A549 (cell line): ENCODE data around the gene UTF1. TPM values are rescaled to one million over a fixed set of nuclear protein-coding genes. Genes with fewer than 3 reads are reported as not detected.

ENCODE experiments used
- ATAC-seq, 2 experiments: fragments of 200-7000 bp in 1 of 2; fragments of >200 bp in 1 of 2; cut with Nextera tagmentation in 1 of 2; cut with Tn5 transposase in 1 of 2; 3 replicates each; pipeline versions ENCODE4 v1.8.0 to v1.9.1; 2018 to 2020; ENCODE audit warnings: mild to moderate bottlenecking in 1 of 2, moderate library complexity in 1 of 2
- CTCF ChIA-PET: fragments of 300-600 bp; sonication (Branson Sonifier 250); formaldehyde crosslinking; extraction: SDS; loops from one replicate; lab custom pipeline; 2021; ENCODE audit warnings: antibody characterized with exemption, inconsistent platforms; lab: Yijun Ruan, JAX
- POLR2A ChIA-PET: fragments of 350-600 bp; formaldehyde crosslinking; extraction: SDS; loops from one replicate; lab custom pipeline; 2021; ENCODE audit warnings: antibody characterized with exemption, inconsistent platforms; lab: Yijun Ruan, JAX
- DNase-seq, 2 experiments: peaks; one replicate each; pipeline versions ENCODE4 v3.0.0 to v3.0.0-alpha.2; 2011 to 2016; ENCODE audit warnings: low read depth in 1 of 2, low spot score in 1 of 2
- FAIRE-seq: peaks from 2 replicates; lab custom pipeline; 2011; peaks lifted over from hg19 to GRCh38; lab: Jason Lieb, UNC
- H3K27ac ChIP-seq, 2 experiments: fragments of >200 bp; sonication (Bioruptor Twin); formaldehyde crosslinking; 3 replicates each; pipeline ENCODE4 v1.5.1; 2016 to 2017
- H3K4me1 ChIP-seq: fragments of >200 bp; sonication (Bioruptor Twin); formaldehyde crosslinking; 3 replicates; pipeline ENCODE4 v1.6.1; 2016
- H3K4me2 ChIP-seq: fragments of >200 bp; sonication (Bioruptor Twin); formaldehyde crosslinking; 3 replicates; pipeline ENCODE4 v1.6.1; 2016
- H3K4me3 ChIP-seq: fragments of >200 bp; sonication (Bioruptor Twin); formaldehyde crosslinking; 3 replicates; pipeline ENCODE4 v1.5.1; 2016
- H3K9me3 ChIP-seq: fragments of >200 bp; sonication (Bioruptor Twin); formaldehyde crosslinking; 3 replicates; pipeline ENCODE4 v1.6.1; 2016
- BHLHE40 ChIP-seq: IDR thresholded peaks from 2 replicates; pipeline ENCODE4 v1.6.1; 2012; ENCODE audit warnings: low read depth, low read length, inconsistent platforms
- CBX2 ChIP-seq: fragments of 200-600 bp; sonication (generic); IDR thresholded peaks from 2 replicates; pipeline ENCODE4 v1.6.1; 2016; ENCODE audit warnings: low read depth, mild to moderate bottlenecking, borderline replicate concordance
- CTCF ChIP-seq: fragments of >200 bp; sonication (Bioruptor Twin); formaldehyde crosslinking; IDR thresholded peaks from 3 replicates; pipeline ENCODE4 v1.5.1; 2016
- E2F6 ChIP-seq: IDR thresholded peaks from 2 replicates; pipeline ENCODE4 v1.6.1; 2012; ENCODE audit warnings: low read depth, borderline replicate concordance
- EHF ChIP-seq: fragments of 250-450 bp; sonication (Bioruptor Pico); IDR thresholded peaks from 2 replicates; pipeline ENCODE4 v1.5.0; 2020; ENCODE audit warnings: mild to moderate bottlenecking
- HEYL ChIP-seq: fragments of 250-450 bp; sonication (Bioruptor Pico); IDR thresholded peaks from 2 replicates; pipeline ENCODE4 v1.8.0; 2021; ENCODE audit warnings: mild to moderate bottlenecking, moderate library complexity
- HMGXB4 ChIP-seq: fragments of 250-450 bp; sonication (Bioruptor Pico); IDR thresholded peaks from 2 replicates; pipeline ENCODE4 v1.5.0; 2021; ENCODE audit warnings: mild to moderate bottlenecking, moderate library complexity, borderline replicate concordance
- JUN ChIP-seq, 2 experiments: fragments of >200 bp; sonication (Bioruptor Twin); formaldehyde crosslinking; IDR thresholded peaks; 2 replicates in 1 of 2; 3 replicates in 1 of 2; pipeline ENCODE4 v1.6.1; 2016 to 2017
- KDM5A ChIP-seq: fragments of 200-600 bp; sonication (generic); IDR thresholded peaks from 2 replicates; pipeline ENCODE4 v1.6.1; 2016; ENCODE audit warnings: antibody characterized with exemption, mild to moderate bottlenecking
- NFE2L2 ChIP-seq: fragments of 150-350 bp; conservative IDR thresholded peaks from 2 replicates; pipeline ENCODE4 v1.6.1; 2014; ENCODE audit warnings: low read length
- NPAS2 ChIP-seq: fragments of 250-450 bp; sonication (Bioruptor Pico); IDR thresholded peaks from 2 replicates; pipeline ENCODE4 v1.8.0; 2022; ENCODE audit warnings: mild to moderate bottlenecking, moderate library complexity, borderline replicate concordance
- PBX3 ChIP-seq: IDR thresholded peaks from 2 replicates; pipeline ENCODE4 v1.6.1; 2012
- POLR2A ChIP-seq: IDR thresholded peaks from 2 replicates; pipeline ENCODE4 v1.6.1; 2012; ENCODE audit warnings: mild to moderate bottlenecking, low read length
- REST ChIP-seq: fragments of 200-600 bp; sonication (generic); IDR thresholded peaks from 2 replicates; pipeline ENCODE4 v1.6.1; 2016; ENCODE audit warnings: antibody characterized with exemption, mild to moderate bottlenecking, moderate library complexity
- RFX5 ChIP-seq: fragments of 450-650 bp; IDR thresholded peaks from 2 replicates; pipeline ENCODE4 v1.7.1; 2014; ENCODE audit warnings: antibody characterized with exemption, mild to moderate bottlenecking, moderate library complexity
- RNF2 ChIP-seq: fragments of 200-600 bp; sonication (generic); IDR thresholded peaks from 2 replicates; pipeline ENCODE4 v1.6.1; 2016; ENCODE audit warnings: low read depth, mild to moderate bottlenecking, antibody characterized with exemption, moderate library complexity, borderline replicate concordance
- SMC3 ChIP-seq: fragments of >200 bp; sonication (Bioruptor Twin); formaldehyde crosslinking; IDR thresholded peaks from 3 replicates; pipeline ENCODE4 v1.6.1; 2018; ENCODE audit warnings: inconsistent platforms
- USF2 ChIP-seq: fragments of 450-650 bp; IDR thresholded peaks from 2 replicates; pipeline ENCODE4 v1.6.1; 2014; ENCODE audit warnings: antibody characterized with exemption
- ZSCAN20 ChIP-seq: fragments of 250-450 bp; sonication (Bioruptor Pico); IDR thresholded peaks from 2 replicates; pipeline ENCODE4 v1.8.0; 2022; ENCODE audit warnings: mild to moderate bottlenecking, moderate library complexity
- WGBS: methylation state at CpG from one replicate; pipeline ENCODE4 v1.1.6; 2017; ENCODE audit errors: missing lambda C conversion rate; 5-methylcytosine and 5-hydroxymethylcytosine counted together
- polyA plus RNA-seq, 4 experiments: library from polyadenylated mRNA; depleted of rRNA in 3 of 4; stranded (reverse); fragments of >200 nt; fragmentation: RNase III in 1 of 4; extraction: RNeasy Plus Mini Kit Qiagen cat#74134 plus additional on column Dnase treatment in 1 of 4; gene quantifications; 2 replicates in 3 of 4; 3 replicates in 1 of 4; pipeline ENCODE4 v1.2.3, GENCODE V29; 2011 to 2017

Gene UTF1
- polyA plus RNA-seq, 2 of the 4 experiments (the other 2 are of a cell fraction) = not detected

- FAIRE-seq = no peak
- CTCF ChIA-PET = interaction anchor here (1.4 to 2.9 kb wide), 4 partner anchors 11 to 66 kb away, joined by 4 to 9 read pairs (median 6); no protein-coding TSS in a partner anchor
- WGBS = 93% methylated on average over 10 of the region's 10 CpGs
- no peak overlapping the region for H3K27ac ChIP-seq
- DNase-seq = no peak
- H3K9me3 ChIP-seq = no peaks in the 10 kb centered on the region
- no peak overlapping the region for H3K4me3 ChIP-seq
- TF ChIP-seq NFE2L2 = no peak
- no peak for TF ChIP-seq CBX2
- no peak for TF ChIP-seq USF2
- no peak for TF ChIP-seq HMGXB4
- no peak for TF ChIP-seq JUN (IDR thresholded peaks at IDR 0.05)
- no peak for TF ChIP-seq POLR2A
- no peak for TF ChIP-seq REST
- TF ChIP-seq E2F6 = no peak
- no peak for TF ChIP-seq RNF2
- TF ChIP-seq KDM5A = no peak
- no peak for TF ChIP-seq PBX3
- TF ChIP-seq BHLHE40 = no peak
- TF ChIP-seq ZSCAN20 (CRISPR knock-in tag) = no peak
- no peak for TF ChIP-seq SMC3
- TF ChIP-seq NPAS2 (CRISPR knock-in tag) = no peak
- TF ChIP-seq HEYL (CRISPR knock-in tag) = no peak
- no peak for TF ChIP-seq EHF (CRISPR knock-in tag)
- TF ChIP-seq RFX5 = no peak
- TF ChIP-seq CTCF = no peak
- H3K4me2 ChIP-seq = no peak overlapping the region
- no peak for ATAC-seq
- POLR2A ChIA-PET = no interaction called here
- peaks cover 46% of the 10 kb centered on the region for H3K4me1 ChIP-seq
Measured at GRCh38 chr10:133263674-133264073, 33.7 kb downstream of the UTF1 start.
